HG03575 (cell line): Measurements from ENCODE around the gene CCHCR1.
"Not testable (repeated sequence)": the region's sequence is repeated elsewhere in the genome, so short reads cannot be mapped to it uniquely, and the experiment has no call there.

Source experiments
- ATAC-seq: cut with Tn5 transposase; IDR thresholded peaks from one replicate; pipeline ENCODE4 v1.9.1; 2021; ENCODE audit not compliant: unreplicated experiment, insufficient number of reproducible peaks, low FRiP score; ENCODE audit errors: extremely low read depth

Gene CCHCR1

GRCh38 chr6:31186052-31186734 is 28.6 kb upstream of the CCHCR1 start:
- no peak for ATAC-seq

GRCh38 chr6:31185695-31186051 is 28.1 kb upstream of the CCHCR1 start:
- ATAC-seq = not testable (repeated sequence)

- ATAC-seq = not testable (repeated sequence)
Measured at GRCh38 chr6:31183859-31184258, 26.3 kb upstream of the CCHCR1 start.

- not testable (repeated sequence) for ATAC-seq
Measured at GRCh38 chr6:31183287-31183686, 25.7 kb upstream of the CCHCR1 start.

- ATAC-seq = no peak
Measured at GRCh38 chr6:31180500-31180899, 22.9 kb upstream of the CCHCR1 start.

GRCh38 chr6:31179896-31180295 is 22.3 kb upstream of the CCHCR1 start:
- ATAC-seq = no peak

GRCh38 chr6:31179042-31179386 is 21.4 kb upstream of the CCHCR1 start:
- no peak for ATAC-seq

- no peak for ATAC-seq
Measured at GRCh38 chr6:31178143-31179041, 20.8 kb upstream of the CCHCR1 start.

- ATAC-seq = no peak
Measured at GRCh38 chr6:31175971-31176370, 18.4 kb upstream of the CCHCR1 start.

- no peak for ATAC-seq
Measured at GRCh38 chr6:31174378-31174777, 16.8 kb upstream of the CCHCR1 start.

GRCh38 chr6:31173406-31173805 is 15.8 kb upstream of the CCHCR1 start:
- ATAC-seq = no peak

GRCh38 chr6:31172973-31173384 is 15.4 kb upstream of the CCHCR1 start:
- ATAC-seq = no peak

- no peak for ATAC-seq
Measured at GRCh38 chr6:31171931-31172905, 14.6 kb upstream of the CCHCR1 start.

- no peak for ATAC-seq
Measured at GRCh38 chr6:31170987-31171671, 13.5 kb upstream of the CCHCR1 start.

- ATAC-seq = no peak
Measured at GRCh38 chr6:31170600-31170881, 12.9 kb upstream of the CCHCR1 start, which contains the start of gene POU5F1. POU5F1 (minus strand) TSS chr6:31170682; CDS start chr6:31170620, 62 bp downstream.

GRCh38 chr6:31169858-31170599 is 12.4 kb upstream of the CCHCR1 start:
- not testable (repeated sequence) for ATAC-seq

- no peak for ATAC-seq
Measured at GRCh38 chr6:31169123-31169857, 11.7 kb upstream of the CCHCR1 start.

- ATAC-seq = no peak
Measured at GRCh38 chr6:31168606-31169005, 11.0 kb upstream of the CCHCR1 start.
